Measurements from ENCODE around the gene SLC15A2.

DNA sequence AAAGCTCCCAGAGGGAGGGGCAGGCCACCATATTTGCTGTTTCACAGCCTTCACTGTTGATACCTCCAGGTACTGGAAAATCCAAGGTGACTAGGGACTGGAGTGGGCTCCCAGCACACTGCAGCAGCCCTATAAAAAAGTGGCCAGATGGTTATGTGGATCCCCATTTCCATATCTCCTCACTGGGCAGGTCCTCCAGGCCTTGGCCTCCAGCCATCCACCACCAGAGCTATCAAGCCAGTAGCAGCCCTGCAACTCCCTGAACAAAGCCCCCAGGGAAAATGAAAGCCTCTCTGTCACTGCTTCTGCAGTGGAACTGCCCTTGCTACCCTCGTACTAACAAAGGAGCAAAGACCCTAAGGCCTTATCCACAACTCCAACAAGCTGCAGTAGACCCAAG lies 69.4 kb downstream of the SLC15A2 start:
- no peak for TF ChIP-seq POLR2A (IDR thresholded peaks at IDR 0.05)
- TF ChIP-seq, protein P1, sequence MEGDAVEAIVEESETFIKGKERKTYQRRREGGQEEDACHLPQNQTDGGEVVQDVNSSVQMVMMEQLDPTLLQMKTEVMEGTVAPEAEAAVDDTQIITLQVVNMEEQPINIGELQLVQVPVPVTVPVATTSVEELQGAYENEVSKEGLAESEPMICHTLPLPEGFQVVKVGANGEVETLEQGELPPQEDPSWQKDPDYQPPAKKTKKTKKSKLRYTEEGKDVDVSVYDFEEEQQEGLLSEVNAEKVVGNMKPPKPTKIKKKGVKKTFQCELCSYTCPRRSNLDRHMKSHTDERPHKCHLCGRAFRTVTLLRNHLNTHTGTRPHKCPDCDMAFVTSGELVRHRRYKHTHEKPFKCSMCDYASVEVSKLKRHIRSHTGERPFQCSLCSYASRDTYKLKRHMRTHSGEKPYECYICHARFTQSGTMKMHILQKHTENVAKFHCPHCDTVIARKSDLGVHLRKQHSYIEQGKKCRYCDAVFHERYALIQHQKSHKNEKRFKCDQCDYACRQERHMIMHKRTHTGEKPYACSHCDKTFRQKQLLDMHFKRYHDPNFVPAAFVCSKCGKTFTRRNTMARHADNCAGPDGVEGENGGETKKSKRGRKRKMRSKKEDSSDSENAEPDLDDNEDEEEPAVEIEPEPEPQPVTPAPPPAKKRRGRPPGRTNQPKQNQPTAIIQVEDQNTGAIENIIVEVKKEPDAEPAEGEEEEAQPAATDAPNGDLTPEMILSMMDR (IDR thresholded peaks at IDR 0.05) = no peak

Measured in Peyer's patch (tissue), 4 donors.